ENCODE results near the gene RAB11FIP3.
A peak's percentile ranks its signal among the peaks of the same experiment; 100 is the strongest.

RAB11FIP3 gene

GRCh38 chr16:554640-555365 is 129.4 kb downstream of the RAB11FIP3 start:
- DNase-seq (ENCODE audit: low spot score), result no peak

GRCh38 chr16:555528-556473 is 130.4 kb downstream of the RAB11FIP3 start:
- no peak for DNase-seq (ENCODE audit: low spot score)

GRCh38 chr16:556474-557173 is 131.2 kb downstream of the RAB11FIP3 start:
- DNase-seq (ENCODE audit: low spot score), result no peak

- DNase-seq (ENCODE audit: low spot score), result no peak
These were observed 132.2 kb downstream of the RAB11FIP3 start for GRCh38 chr16:557463-558297.

- no peak for DNase-seq (ENCODE audit: low spot score)
These were observed 133.0 kb downstream of the RAB11FIP3 start for GRCh38 chr16:558298-559020.

- no peak for DNase-seq (ENCODE audit: low spot score)
These were observed 133.6 kb downstream of the RAB11FIP3 start for GRCh38 chr16:559021-559380.

GRCh38 chr16:559411-560203 is 134.2 kb downstream of the RAB11FIP3 start:
- DNase-seq (ENCODE audit: low spot score), result no peak

GRCh38 chr16:560204-560700 is 134.8 kb downstream of the RAB11FIP3 start, which contains the start of gene PRR35:
Gene PRR35, plus strand, starts transcription at chr16:560394. Its CDS starts 2,901 bp downstream, at chr16:563295.
- DNase-seq (ENCODE audit: low spot score), result no peak

GRCh38 chr16:560701-561412 is 135.4 kb downstream of the RAB11FIP3 start:
- no peak for DNase-seq (ENCODE audit: low spot score)

GRCh38 chr16:561413-561794 is 136.0 kb downstream of the RAB11FIP3 start:
- DNase-seq (ENCODE audit: low spot score), result no peak

- DNase-seq (ENCODE audit: low spot score), result no peak
These were observed 136.8 kb downstream of the RAB11FIP3 start for GRCh38 chr16:561957-562938.

GRCh38 chr16:563072-563644 is 137.7 kb downstream of the RAB11FIP3 start:
- DNase-seq (ENCODE audit: low spot score), result no peak

GRCh38 chr16:564690-565418 is 139.4 kb downstream of the RAB11FIP3 start:
- DNase-seq (ENCODE audit: low spot score), result no peak

GRCh38 chr16:565419-566330 is 140.2 kb downstream of the RAB11FIP3 start:
- no peak for DNase-seq (ENCODE audit: low spot score)

GRCh38 chr16:566475-567372 is 141.3 kb downstream of the RAB11FIP3 start, which contains the start of gene NHLRC4:
Gene NHLRC4, plus strand, starts transcription at chr16:567005. Its CDS starts 1,043 bp downstream, at chr16:568048.
- DNase-seq (ENCODE audit: low spot score), result peak; percentile 56

Measured in kidney capillary endothelial cell (primary cell).